HG03558 (cell line): Measurements from ENCODE around the gene NMUR2.

Experiments used
- ATAC-seq: cut with Tn5 transposase; IDR thresholded peaks from one replicate; pipeline ENCODE4 v1.9.1; 2021; ENCODE audit warnings: moderate number of reproducible peaks; ENCODE audit not compliant: unreplicated experiment; ENCODE audit errors: extremely low read depth

Gene NMUR2

GRCh38 chr5:152405145-152405544 lies at the start of gene NMUR2:
NMUR2 (minus strand) TSS chr5:152405279; CDS start chr5:152405113, 166 bp downstream.
- no peak for ATAC-seq

GRCh38 chr5:152443935-152444334 lies 38.9 kb upstream of the NMUR2 start:
- ATAC-seq = no peak

GRCh38 chr5:152439791-152440190 lies 34.7 kb upstream of the NMUR2 start:
- no peak for ATAC-seq

GRCh38 chr5:152437866-152438265 lies 32.8 kb upstream of the NMUR2 start:
- ATAC-seq = no peak

GRCh38 chr5:152427721-152428120 lies 22.6 kb upstream of the NMUR2 start:
- no peak for ATAC-seq

GRCh38 chr5:152425083-152425482 lies 20.0 kb upstream of the NMUR2 start:
- no peak for ATAC-seq

- no peak for ATAC-seq
Measured at GRCh38 chr5:152424501-152424900, 19.4 kb upstream of the NMUR2 start.

- no peak for ATAC-seq
Measured at GRCh38 chr5:152422081-152422480, 17.0 kb upstream of the NMUR2 start.

- ATAC-seq = no peak
Measured at GRCh38 chr5:152412129-152412528, 7.0 kb upstream of the NMUR2 start.

GRCh38 chr5:152406082-152406481 lies 1.0 kb upstream of the NMUR2 start:
- ATAC-seq = no peak

GRCh38 chr5:152404494-152404893 lies 585 bp downstream of the NMUR2 start:
- no peak for ATAC-seq

GRCh38 chr5:152403046-152403445 lies 2.0 kb downstream of the NMUR2 start:
- no peak for ATAC-seq

- no peak for ATAC-seq
Measured at GRCh38 chr5:152400846-152401245, 4.2 kb downstream of the NMUR2 start.

GRCh38 chr5:152397581-152397980 lies 7.5 kb downstream of the NMUR2 start:
- ATAC-seq = peak; percentile 82

- no peak for ATAC-seq
Measured at GRCh38 chr5:152393441-152393840, 11.6 kb downstream of the NMUR2 start.

- no peak for ATAC-seq
Measured at GRCh38 chr5:152389208-152389849, 15.8 kb downstream of the NMUR2 start.

- ATAC-seq = no peak
Measured at GRCh38 chr5:152388610-152389009, 16.5 kb downstream of the NMUR2 start.

GRCh38 chr5:152380415-152381123 lies 24.5 kb downstream of the NMUR2 start:
- no peak for ATAC-seq

GRCh38 chr5:152379331-152379730 lies 25.7 kb downstream of the NMUR2 start:
- ATAC-seq = no peak

- no peak for ATAC-seq
Measured at GRCh38 chr5:152378730-152379129, 26.3 kb downstream of the NMUR2 start.

- ATAC-seq = no peak
Measured at GRCh38 chr5:152376886-152377285, 28.2 kb downstream of the NMUR2 start.

GRCh38 chr5:152374711-152375275 lies 30.3 kb downstream of the NMUR2 start:
- ATAC-seq = no peak
